Ecto neural progenitor cell (in vitro differentiated cells): ENCODE results near the gene APLP2.

ENCODE experiments used
- DNase-seq: peaks from one replicate; pipeline ENCODE4 v3.0.0-alpha.2; 2018; ENCODE audit warnings: low spot score

Gene APLP2

DNA sequence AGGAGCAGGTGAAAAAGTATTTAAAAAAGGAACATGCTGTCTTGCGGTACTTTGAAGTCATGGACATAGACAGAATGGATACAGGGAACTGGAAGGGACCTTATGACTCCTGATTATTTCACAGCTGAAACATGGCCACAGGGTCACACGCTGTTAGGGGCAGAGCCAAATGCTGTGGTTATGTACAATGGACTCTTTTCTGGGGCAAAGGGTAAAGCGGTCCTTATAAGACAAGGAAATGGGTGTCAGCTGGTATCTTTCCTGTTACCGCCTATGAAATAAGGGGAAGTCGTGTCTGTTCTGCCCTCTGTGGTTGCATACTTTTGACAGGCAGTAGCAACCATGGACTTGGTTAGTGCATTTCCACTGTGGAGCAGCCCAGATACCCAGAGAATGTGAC lies 77.1 kb downstream of the APLP2 start:
- no peak for DNase-seq

DNA sequence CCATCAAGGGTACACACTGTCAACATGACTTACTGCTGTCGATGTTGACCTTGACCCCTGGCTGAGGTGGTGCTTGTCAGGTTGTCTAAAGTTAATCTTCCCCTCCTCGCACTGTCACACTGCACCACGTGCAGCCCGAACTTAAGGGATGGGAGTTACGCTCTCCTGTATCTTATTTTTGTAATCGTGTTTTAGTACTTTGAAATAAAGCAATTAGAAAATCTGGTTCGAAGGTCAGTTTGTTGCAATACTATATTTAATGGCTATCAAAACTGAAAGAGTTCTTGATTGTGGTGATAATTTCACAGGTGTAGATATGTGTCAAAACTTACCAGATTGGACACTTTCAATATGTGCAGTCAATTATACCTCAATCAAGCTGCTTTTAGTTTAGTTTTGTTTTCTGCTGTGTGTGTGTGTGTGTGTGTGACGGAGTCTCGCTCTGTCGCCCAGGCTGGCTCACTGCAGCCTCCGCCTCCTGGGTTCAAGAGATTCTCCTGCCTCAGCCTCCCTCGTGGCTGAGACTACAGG lies 79.2 kb downstream of the APLP2 start:
- no peak for DNase-seq

DNA sequence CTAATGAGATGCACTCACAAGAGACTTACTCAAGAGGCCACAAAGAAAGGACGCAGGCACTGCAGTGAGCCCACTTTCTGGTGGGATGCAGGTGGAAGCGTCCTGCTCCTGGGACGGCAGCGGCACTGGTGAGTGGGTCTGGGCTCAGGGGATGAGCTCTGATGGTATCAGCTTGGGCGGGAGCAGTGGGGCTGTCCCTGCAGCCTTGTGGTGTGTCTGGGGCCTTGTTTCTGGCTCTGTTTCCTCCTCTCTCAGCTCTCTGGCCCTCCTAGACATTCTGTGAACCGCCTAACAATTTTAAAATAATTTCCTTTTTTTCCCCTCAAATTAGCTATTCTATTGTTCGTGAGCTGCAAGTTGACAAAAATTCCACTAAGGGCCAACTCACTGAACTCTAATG lies 81.1 kb downstream of the APLP2 start:
- DNase-seq = no peak

DNA sequence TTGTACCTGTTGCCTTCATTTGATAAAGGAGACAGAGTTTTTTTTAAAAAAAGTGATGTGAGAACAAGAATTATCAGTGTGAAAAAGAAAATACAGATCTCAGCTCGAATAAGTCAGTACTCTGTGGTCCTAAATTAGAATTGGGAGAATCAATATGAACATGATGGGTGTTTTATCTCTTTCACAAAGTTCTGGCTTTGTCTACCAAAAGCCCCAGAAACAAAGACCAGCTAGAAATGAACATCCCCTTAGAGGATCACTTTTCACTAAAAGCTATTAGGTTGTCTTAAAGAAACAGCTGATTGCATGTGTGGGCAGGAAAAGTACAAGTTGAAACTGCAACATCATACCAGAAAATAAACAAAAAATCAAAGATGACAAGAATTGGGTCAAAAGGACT lies 81.5 kb downstream of the APLP2 start:
- DNase-seq = no peak

GRCh38 chr11:130156108-130157022 lies 86.7 kb downstream of the APLP2 start:
- no peak for DNase-seq

GRCh38 chr11:130157101-130157500 lies 87.4 kb downstream of the APLP2 start:
- no peak for DNase-seq

GRCh38 chr11:130157840-130158239 lies 88.1 kb downstream of the APLP2 start:
- DNase-seq = no peak

GRCh38 chr11:130159139-130159538 lies 89.4 kb downstream of the APLP2 start:
- no peak for DNase-seq

GRCh38 chr11:130159657-130160497 lies 90.2 kb downstream of the APLP2 start, which contains the start of gene ST14:
Gene ST14 (plus strand): TSS chr11:130159782. CDS start chr11:130159980, 198 bp downstream.
- DNase-seq = peak; percentile 67

DNA sequence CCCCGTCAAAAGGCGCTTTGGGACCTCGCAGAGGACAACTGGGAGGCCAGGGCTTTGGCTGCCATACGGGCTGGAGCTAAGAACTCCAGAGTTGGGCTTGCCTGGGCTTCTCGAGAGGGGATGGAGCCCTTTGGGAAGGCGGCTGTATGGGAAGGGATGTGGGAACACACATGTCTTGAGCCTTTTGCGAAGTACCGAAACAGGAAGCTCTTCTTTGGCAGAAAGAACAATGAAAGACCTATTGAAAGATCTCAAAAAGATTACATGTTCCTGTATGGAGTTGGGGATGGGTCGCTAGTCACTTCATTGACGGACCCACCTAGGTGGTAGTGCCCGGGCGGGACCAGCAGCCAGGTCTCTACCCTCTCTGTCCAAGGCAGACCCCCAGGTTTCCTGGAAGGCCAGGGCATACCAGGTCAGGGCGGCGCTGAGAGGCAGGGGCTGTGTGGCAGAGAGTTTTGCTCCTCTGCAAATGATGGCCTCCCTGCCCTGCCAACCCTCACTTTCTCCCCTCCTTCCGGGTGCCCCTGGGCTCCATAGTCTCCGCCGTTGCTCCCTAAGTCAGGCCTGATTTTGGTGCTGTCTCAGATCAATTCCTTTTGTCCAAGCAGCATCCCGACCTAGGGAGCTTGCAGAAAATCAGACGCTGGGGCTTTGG lies 90.9 kb downstream of the APLP2 start:
- no peak for DNase-seq

DNA sequence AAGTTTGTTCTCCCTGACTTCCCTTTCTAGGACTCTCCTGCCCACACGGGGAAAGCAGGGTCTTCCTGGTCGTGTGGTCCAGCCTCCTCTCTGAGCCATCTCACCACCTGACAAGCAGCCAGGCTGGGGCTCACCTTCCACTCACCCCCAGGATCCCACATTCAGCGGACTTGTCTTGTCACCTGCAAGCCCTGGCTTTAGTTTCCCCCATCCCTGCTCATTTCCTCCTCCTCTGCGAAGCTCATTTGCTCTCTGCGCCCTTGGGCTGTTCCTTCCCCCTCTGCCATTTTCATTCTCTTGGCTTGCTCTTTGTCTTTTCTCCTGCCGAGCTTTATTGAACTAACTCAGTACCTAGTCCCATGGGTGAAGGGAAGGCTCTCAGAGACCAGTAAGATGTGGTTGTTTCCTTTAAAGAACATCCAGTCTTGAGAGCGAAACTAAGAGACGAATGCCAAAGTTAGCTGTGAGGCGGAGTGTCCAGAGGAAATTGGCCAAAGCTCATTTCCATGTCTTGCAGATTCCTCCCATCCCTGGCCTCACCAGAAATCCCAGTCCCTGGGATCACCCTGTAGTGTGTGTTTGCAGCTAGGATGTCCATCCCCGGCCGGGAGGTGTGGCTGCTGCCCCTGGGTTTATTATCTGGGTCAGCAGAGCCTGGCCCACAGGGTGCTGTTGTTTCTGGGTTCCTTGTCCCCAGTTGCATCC lies 91.9 kb downstream of the APLP2 start:
- DNase-seq = no peak

DNA sequence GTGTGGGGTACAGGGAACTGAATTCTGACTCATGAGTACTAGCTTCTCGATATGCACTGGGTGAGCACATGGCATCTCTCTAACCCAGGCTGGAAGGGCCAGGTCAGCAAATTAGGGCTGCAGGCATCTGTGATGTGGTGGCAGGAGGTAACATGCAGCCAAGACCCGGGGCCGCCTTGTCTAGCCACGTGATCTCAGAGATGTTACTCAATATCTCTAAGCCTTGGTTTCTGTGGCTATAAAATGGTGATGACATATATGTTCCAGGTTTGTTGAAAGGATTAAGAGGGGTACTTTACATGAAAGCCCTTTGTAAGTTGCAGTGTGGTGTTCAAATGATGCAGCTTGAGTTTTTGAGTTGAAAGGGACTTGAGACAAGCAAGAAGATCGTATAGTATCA lies 93.0 kb downstream of the APLP2 start:
- DNase-seq = no peak

DNA sequence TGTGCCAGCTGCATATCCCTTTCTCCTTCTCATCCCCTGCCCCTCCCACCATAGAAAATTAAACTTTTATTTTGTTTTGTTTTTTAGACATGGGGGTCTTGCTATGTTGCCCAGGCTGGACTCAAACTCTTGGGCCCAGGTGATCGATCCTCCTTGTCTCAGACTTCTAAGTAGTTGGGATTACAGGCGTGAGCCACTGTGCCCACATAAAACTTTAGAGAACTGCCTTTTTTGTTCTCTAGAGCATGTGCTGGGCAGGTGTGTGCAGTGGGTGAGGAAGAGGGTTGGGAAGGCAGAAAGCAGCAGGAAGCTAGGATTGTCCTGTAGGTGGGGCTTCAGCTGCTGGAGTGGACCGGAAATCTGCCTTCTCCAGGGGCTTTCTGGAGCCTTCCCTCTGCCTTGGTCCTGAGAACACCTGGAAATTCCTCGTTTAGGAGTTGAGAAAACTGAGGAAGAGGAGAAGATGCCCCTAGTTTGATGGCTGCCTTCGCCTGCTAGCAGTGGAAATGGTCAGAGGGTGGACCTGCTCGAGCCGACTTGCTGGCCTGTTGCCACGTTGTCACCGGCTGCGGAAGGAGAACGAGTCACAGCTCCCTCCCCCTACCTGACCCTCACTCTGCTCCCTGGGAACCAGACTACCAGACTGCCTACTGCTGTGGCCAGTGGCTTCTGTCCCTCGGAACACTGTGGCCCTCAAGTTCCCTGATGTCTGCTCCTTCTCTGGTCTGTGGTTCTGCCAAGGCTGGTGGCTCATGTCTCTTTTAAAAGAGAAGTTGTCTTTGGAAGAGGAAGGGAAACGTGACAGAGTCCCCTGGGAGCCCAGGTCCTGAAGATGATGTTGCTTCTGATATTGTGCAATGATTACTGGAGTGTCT lies 93.9 kb downstream of the APLP2 start:
- no peak for DNase-seq

DNA sequence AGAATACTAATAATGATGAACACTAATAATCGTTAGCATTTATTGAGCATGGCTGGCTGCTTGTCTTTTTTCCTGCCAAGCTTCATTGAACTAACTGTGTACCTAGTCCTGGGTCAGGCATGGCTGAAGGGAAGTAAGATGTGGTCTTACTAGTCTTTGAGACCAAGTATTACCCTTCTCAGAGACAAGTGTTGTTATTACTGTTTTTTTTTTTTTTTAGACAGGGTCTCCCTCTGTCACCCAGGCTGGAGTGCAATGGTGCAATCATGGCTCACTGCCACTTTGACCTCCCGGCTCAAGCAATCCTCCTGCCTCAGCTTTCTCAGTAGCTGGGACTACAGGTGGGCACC lies 94.5 kb downstream of the APLP2 start:
- no peak for DNase-seq

DNA sequence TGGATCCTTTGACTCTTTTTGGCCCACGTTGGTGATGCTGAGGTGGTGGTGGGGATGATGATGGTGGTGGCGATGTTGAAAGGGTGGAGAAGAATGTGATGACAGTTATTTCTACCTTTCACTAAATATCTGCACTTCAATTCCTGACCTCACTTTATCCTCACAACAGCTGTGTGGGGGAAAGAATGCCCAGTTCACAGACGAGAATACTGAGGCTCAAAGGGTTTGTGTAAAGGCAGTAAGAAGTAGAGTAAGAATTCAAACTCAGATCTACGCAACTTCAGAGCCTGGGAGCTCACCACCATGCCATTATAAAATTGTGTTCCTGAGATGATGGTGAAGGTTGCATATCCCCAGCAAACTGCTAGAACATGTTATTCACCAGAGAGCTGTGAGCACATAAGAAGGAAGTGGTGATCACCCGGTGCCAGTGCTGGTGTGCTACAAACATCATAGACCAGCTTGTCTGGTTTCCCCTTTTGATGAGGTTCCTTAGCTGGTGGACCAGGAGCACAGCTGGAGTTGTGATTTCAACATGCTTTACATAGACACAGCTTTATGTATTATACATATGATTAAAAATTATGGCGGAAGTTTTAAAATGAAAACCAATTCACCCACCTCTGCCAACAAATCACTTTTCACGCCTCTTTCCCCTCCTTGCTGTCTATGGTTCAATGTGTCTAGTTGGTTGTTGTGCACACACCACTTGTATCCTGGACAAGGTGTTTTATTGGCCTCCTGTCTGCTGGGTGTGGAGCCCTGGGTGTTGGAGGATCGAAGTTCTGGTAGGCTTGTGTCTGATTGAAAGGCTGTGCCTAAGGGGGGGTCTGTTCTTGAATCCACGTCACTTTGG lies 96.1 kb downstream of the APLP2 start:
- DNase-seq = no peak

- DNase-seq = no peak
Measured at GRCh38 chr11:130166457-130166784, 96.7 kb downstream of the APLP2 start.

DNA sequence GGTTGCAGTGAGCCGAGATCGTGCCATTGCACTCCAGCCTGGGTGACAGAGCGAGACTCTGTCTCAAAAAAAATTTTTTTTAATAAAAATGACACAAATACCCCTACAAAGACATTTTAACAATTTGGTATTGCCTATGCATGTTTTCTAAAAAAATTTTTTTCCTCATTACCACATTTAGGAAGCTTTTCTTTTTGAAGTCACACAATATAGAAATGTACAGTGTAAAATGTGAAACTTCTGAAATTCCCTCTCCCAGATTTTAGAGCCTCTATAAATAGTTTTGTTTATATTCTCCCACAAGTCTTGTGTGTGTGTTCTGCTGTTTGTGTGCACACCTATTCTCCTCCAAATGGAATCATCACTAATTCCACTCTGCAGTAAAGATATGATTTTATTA lies 97.5 kb downstream of the APLP2 start:
- DNase-seq = no peak

DNA sequence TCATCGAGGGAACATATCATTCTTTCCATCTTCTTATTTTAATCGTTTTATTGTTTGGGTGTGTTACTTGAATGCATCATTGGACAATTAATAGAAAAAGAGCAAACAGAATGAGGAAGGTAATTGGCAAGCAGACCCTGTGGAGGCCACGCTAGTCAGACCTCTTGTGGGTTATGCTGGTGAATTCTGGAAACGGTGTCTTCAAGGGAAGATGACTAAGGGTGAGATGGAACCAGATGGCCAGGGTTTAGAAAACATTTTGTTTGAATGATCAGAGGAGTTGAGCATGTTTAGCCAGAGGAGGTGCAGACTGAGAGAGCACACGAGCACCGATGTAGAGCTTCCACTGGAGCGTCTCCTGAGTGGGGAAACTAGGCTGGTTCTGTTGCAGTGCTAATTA lies 98.4 kb downstream of the APLP2 start:
- DNase-seq = no peak

DNA sequence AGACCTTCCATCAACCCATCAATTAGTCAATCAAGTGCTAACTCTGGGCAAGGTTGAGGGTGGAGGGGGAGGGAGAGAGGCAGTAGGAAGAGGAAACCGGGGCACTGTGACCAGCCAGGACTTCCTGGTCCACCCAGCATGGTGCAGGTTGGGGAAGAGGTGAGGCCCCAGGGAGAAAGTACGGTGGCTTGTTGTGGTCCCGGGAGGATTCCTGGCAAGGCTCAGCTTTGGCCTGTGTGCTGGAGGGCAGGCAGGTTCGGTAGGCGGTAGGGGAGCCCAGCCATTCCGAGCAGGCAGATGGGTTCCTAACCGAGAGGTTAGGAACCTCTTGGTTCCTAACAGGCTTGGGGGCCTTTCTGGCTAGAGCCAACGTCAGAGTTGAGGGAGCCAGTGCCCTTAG lies 100.7 kb downstream of the APLP2 start:
- DNase-seq = no peak

- no peak for DNase-seq
Measured at GRCh38 chr11:130171534-130171933, 101.8 kb downstream of the APLP2 start.
